Fibroblast of skin of back (primary cell): Measurements from ENCODE around the gene ARHGAP6. TPM values are rescaled to one million over a fixed set of nuclear protein-coding genes. Genes with fewer than 3 reads are reported as not detected.

ENCODE experiments used
- DNase-seq: peaks from one replicate; pipeline ENCODE4 v3.0.0-alpha.2; 2013
- polyA plus RNA-seq, 2 experiments: library from polyadenylated mRNA; unstranded; fragments of 120-200 nt; gene quantifications; one replicate each; pipeline ENCODE4 v1.2.1, GENCODE V29; 2013; ENCODE audit not compliant: insufficient read length in 2 of 2

ARHGAP6 gene, protein sequence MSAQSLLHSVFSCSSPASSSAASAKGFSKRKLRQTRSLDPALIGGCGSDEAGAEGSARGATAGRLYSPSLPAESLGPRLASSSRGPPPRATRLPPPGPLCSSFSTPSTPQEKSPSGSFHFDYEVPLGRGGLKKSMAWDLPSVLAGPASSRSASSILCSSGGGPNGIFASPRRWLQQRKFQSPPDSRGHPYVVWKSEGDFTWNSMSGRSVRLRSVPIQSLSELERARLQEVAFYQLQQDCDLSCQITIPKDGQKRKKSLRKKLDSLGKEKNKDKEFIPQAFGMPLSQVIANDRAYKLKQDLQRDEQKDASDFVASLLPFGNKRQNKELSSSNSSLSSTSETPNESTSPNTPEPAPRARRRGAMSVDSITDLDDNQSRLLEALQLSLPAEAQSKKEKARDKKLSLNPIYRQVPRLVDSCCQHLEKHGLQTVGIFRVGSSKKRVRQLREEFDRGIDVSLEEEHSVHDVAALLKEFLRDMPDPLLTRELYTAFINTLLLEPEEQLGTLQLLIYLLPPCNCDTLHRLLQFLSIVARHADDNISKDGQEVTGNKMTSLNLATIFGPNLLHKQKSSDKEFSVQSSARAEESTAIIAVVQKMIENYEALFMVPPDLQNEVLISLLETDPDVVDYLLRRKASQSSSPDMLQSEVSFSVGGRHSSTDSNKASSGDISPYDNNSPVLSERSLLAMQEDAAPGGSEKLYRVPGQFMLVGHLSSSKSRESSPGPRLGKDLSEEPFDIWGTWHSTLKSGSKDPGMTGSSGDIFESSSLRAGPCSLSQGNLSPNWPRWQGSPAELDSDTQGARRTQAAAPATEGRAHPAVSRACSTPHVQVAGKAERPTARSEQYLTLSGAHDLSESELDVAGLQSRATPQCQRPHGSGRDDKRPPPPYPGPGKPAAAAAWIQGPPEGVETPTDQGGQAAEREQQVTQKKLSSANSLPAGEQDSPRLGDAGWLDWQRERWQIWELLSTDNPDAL (N-terminal part only)
- polyA plus RNA-seq (2013, experiment 1 of 2; ENCODE audit: insufficient read length), result 2.8 TPM
- polyA plus RNA-seq (2013, experiment 2 of 2; ENCODE audit: insufficient read length), result 4.1 TPM

GRCh38 chrX:11665168-11666111 is at the start of gene ARHGAP6:
ARHGAP6 (minus strand) TSS chrX:11665920; CDS start chrX:11664828, 1,092 bp downstream.
- peak; percentile 76 for DNase-seq

GRCh38 chrX:11704725-11705495 is 39.2 kb upstream of the ARHGAP6 start:
- peak; percentile 71 for DNase-seq

DNA sequence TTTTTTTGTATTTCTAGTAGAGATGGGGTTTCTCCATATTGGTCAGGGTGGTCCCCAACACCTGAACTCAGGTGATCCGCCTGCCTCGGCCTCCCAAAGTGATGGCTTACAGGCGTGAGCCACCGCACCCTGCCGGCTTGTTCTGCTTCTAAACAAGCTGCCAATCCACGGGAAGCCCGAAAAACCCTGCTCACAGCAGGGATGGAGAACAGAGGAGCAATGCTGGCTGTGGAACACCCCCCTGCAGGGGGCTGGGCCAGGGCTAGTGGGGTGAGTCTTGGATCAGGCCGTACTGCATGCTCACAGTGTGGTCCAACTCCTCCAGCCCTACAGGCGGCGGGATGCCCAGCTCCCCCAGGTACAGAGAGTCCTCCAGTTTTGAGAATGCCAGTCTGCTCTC is 38.1 kb upstream of the ARHGAP6 start:
- no peak for DNase-seq

DNA sequence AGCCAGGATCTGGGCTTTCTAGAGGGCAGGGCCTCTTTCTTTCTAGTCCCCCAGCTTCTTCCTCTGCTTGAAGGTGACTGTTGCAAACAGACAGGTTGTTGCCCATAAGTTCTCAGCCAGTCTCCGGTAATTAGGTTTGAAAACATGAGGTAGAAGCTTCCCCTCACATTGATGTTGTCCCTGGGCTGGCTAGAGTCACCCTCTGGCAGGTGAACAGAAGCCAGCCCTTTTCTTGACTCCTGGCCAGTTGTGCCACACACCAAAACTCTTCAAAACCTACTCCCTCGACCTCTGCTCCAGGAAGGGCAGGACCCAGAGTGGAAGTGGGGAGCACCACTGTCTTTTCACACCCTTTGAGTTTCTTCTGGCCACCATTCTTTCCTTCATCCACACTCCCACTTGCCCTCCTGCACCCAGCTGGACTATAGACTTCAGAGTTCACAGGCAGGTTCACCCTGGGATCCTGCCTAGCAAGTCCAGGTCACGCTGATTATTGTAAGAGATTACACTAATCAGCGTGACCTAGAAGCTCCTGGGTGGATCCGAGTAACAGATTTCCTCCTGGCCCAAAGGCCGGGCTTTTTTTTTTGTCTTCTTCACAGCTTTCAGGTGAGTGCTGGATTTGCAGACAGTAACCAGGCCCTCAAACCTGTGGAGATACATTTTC is 37.4 kb upstream of the ARHGAP6 start:
- DNase-seq, result no peak

DNA sequence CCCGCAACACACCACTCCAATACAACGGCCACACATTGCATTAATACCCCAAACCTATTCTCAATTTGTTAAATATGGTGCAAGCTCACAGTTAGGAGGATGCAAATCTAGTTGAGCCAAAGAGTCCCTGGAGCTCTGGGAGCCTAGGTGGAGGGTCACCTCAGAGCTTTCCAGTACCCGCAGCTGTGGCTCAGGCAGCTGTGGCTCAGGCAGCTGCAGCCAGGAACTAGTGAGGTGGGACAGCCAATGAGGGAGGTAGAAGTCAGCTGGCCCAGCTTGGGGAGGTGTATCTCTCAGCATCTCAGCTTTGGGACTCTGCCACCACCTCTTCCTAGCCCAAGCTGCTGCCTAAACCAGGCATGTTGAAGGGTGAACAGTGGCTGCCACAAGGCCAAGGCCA is 36.7 kb upstream of the ARHGAP6 start:
- DNase-seq, result no peak

GRCh38 chrX:11698702-11699101 is 33.0 kb upstream of the ARHGAP6 start:
- no peak for DNase-seq

- DNase-seq, result peak; percentile 3
Observed at GRCh38 chrX:11688201-11688600, 22.5 kb upstream of the ARHGAP6 start.

DNA sequence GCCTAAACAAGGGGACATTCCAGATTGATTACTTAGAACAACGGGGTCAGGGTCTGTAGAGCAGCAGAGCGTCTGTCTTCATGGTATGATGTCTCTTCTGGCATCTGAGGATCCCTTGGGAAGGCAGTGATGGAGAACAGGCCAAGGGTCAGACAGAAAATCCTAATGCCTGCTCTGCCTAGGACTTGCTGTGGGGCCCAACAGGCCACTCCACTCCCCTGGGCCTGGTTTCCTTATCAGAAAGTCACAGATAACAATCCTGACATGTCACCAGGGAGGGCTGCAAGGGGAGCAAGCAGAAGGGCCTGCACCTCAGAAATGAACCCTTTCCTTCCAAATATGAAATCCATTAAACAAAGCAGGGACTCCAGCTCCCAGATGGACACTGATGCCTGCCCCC is 21.4 kb upstream of the ARHGAP6 start:
- DNase-seq, result no peak

DNA sequence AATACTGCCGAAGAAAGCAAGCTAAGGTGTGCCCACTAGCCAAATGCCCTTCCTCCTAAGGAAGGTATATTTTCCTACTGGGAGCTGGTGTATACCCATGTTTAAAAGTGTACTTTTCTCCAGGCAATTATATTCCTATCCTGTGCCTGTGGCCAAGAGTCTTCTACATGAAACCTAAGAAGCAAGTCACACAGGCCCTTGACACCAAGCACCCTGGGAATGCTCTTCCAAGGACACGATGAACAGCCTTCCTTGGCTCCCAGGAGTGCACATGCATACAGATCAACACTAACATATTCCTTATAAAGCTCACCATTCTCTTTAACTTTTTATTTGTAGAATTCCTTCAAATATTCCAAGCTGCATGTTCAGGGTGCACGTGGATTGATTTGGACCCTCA is 17.3 kb upstream of the ARHGAP6 start:
- DNase-seq, result no peak

DNA sequence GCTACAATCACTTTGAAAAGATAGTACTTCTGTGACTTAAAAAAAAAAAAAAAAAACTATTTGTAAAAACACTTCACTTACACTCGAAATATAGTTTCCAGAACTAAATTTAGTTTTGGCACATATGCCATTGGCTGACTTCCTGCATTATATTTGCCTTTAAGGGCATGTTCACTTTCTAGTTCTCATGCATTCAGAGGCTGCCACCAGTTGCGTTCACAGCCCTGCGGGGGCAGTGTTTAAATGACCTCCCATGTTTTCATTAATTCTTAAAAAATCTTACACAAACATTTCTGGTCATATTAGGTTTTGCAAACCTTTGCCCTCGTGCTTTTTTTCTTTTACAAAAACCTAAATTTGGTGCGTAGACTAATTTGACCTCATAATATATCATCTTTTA is 12.4 kb upstream of the ARHGAP6 start:
- DNase-seq, result peak; percentile 13

- DNase-seq, result peak; percentile 1
Observed at GRCh38 chrX:11672213-11672612, 6.5 kb upstream of the ARHGAP6 start.

DNA sequence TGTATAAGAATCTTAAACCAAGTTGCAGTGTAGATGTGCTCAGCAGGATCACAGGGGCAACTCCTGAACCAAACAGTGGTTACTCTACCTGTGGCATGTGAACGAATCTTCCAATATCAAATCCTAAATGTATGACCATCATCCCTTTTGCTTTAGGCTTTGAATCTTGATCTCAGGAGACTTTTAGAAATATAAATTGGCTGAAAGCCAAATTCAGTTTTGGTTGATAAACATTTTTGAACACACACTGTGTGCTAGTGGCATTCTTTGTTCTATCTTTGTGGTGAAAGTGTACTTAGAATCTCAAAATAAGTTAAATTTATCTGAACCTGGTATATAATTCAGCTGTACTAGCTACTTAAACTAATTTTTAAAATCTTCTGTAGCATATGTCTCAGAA is 4.6 kb upstream of the ARHGAP6 start:
- DNase-seq, result no peak

DNA sequence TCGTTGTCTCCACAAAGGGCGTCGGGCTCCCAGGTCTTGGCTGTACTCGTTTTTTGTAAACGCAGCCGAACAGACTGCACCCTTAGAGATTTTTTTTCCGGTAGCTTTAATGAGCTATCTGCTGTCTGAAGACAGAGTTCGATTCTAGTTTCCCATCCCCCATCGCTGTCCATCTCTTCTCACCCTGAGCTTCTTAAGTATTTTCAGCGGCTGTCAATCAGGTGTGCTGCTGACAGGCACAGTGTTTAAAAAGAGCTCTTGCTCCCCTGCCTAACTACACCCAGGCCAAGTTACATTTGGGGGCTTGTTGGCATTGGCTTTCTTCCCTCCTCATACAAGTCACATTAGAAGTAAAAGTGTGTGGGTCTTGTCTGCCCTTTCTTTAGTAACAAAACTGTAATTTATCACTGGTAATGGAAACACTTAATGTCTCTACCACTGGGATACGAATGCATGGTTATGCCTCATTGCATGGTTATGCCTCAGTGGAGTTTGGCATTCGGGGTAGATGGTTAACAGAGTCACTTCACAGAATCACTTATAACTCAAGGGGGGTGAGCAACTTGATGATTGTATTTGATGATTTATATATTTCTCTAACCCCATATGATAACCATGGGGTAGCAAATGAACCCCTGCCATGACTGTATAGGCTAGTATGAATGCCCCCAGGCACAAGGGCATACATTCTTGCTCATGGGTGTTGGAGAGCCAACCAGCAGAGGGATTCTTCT is 1.4 kb upstream of the ARHGAP6 start:
- peak; percentile 2 for DNase-seq

GRCh38 chrX:11666164-11666563 is 444 bp upstream of the ARHGAP6 start:
- DNase-seq, result peak; percentile 22

DNA sequence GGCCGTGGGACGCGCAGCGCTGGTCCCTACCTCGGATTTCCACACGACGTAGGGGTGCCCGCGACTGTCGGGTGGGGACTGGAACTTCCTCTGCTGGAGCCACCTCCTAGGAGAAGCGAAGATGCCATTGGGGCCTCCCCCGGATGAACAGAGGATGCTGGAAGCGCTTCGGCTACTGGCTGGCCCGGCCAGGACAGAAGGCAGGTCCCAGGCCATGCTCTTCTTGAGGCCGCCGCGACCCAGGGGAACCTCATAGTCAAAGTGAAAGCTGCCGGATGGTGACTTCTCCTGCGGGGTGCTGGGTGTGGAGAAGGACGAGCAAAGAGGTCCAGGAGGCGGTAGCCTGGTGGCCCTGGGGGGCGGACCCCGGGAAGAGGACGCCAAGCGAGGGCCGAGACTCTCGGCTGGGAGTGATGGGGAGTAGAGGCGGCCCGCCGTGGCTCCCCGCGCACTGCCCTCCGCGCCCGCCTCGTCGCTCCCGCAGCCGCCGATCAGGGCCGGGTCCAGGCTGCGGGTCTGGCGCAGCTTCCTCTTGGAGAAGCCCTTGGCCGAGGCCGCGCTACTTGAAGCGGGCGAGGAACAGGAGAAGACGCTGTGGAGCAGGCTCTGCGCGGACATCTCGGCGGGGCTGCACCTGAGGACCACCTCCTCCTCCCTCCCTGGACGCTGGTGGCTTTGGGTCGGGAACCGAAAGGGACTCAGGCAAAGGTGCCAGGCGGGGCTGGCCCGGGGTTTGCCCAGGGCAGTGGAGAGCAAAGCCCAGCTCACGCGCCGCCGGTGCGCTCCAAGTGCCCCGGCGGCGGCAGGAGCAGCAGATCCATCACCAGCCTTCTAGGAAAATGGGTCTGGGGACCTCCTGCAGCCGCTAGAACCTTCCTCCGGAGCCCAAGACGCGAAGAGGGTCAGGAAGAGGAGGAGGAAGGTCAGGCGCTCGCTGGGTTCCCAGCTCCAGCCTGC is 1.2 kb downstream of the ARHGAP6 start:
- DNase-seq, result peak; percentile 26

- DNase-seq, result peak; percentile 17
Observed at GRCh38 chrX:11663875-11664210, 1.9 kb downstream of the ARHGAP6 start.

- no peak for DNase-seq
Observed at GRCh38 chrX:11655282-11656015, 10.3 kb downstream of the ARHGAP6 start.
